ENCODE results near the gene A2M. TPM values are rescaled to one million over a fixed set of nuclear protein-coding genes. Genes with fewer than 3 reads are reported as not detected.

Gene A2M
- total RNA-seq, 2 experiments from 2014 or later, result not detected

DNA sequence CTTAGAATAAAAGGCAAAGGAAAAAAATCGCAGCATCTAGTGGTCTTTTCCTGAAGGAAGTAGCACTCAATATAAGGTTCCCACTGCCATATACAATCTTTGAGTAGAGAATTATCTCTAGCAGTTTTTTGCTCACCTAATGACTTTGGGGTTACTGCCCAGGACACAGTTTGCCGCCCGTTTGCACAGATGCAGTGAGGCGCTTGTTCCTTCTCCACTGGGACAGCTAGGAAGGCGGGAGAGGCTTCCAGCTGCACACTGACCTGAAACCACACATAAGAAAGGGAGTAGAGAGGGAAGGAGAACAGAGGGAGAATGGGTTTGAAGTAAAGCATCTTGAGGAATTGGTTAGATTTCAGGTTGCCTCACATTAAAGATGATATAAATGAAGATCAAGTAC lies 25.5 kb downstream of the A2M start:
- no peaks in the 10 kb centered on the region for H3K9me3 Mint-ChIP-seq
- no peak overlapping the region for H3K27ac Mint-ChIP-seq

DNA sequence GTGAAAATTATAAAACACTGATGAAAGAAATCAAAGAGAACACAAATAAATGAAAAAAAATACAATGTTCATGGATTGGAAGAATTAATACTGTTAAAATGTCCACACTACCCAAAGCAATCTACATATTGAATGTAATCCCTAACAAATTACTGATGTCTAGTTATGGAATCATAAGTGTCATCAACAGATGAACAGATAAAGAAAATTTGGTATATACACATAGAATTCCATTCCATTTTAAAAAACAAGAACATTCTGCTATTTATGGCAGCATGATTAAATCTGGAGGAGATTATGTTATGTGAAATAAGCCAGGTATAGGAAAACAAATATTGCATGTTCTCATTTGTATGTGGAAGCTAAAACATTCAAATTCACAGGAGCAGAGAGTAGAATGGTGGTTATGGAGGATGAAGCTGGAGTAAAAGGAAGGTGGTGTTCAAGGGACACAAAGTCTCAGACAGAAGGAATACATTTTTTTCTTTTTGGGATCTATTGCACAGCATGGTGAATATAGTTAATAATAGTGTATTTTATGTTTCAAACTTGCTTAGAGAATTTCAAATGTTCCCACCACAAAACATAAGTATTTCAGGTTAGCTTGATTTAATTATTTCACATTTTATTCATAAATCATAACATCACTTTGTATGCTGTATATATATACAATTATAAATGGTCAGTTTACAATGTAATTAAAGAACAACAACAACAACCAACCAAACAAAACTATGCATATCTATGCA lies 28.5 kb downstream of the A2M start:
- Mint-ChIP-seq H3K9me3 (peaks cover 9% of the 10 kb centered on the region), H3K36me3 (ENCODE audit: low read depth) (peaks cover under 1% of the 10 kb centered on the region), H3K4me3 (no peak overlapping the region), H3K4me1 (ENCODE audit: low read depth) (no peaks in the 10 kb centered on the region), H3K27ac (no peak overlapping the region), H3K27me3 (ENCODE audit: low read depth) (no peaks in the 10 kb centered on the region)
- CTCF ChIA-PET, result interaction anchor here (0.6 kb wide), 1 partner anchor 350 kb away, joined by 3 read pairs; no protein-coding TSS in a partner anchor
- intact Hi-C loops (cut with micrococcal nuclease), result no loop called here
- DNase-seq, result no peak

More for the DNA sequence above, 25.5 kb downstream of the A2M start:
- CTCF ChIA-PET, result no interaction called here
- intact Hi-C loops (cut with micrococcal nuclease), result no loop called here
- no peaks in the 10 kb centered on the region for H3K36me3 Mint-ChIP-seq (ENCODE audit: low read depth)
- DNase-seq, result no peak
- H3K4me1 Mint-ChIP-seq (ENCODE audit: low read depth), result no peaks in the 10 kb centered on the region
- no peak overlapping the region for H3K4me3 Mint-ChIP-seq
- no peaks in the 10 kb centered on the region for H3K27me3 Mint-ChIP-seq (ENCODE audit: low read depth)

DNA sequence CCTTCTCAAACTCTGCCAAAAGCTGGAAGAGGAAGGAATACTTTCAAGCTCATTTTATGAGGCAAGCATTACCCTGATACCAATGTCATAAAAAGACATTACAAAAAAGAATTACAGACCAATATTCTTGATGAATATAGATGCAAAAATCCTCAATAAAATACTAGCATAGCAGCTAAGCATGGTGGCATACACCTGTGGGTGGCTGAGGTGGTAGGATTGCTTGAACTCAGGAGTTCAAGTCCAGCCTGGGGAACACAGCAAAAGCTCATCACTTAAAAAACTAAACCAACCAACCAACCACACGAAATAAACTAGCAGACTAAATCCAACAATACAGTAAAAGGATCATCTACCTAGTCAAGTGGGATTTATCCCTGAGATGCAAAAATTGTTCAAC lies 29.6 kb downstream of the A2M start:
- no peak overlapping the region for H3K4me3 Mint-ChIP-seq
- H3K36me3 Mint-ChIP-seq (ENCODE audit: low read depth), result peaks cover 2% of the 10 kb centered on the region
- no peaks in the 10 kb centered on the region for H3K4me1 Mint-ChIP-seq (ENCODE audit: low read depth)
- CTCF ChIA-PET, result interaction anchor here (0.7 to 1.4 kb wide), 2 partner anchors 22 to 484 kb away, joined by 3 to 5 read pairs; no protein-coding TSS in a partner anchor
- no peak for DNase-seq
- intact Hi-C loops (cut with micrococcal nuclease), result no loop called here
- H3K27me3 Mint-ChIP-seq (ENCODE audit: low read depth), result no peaks in the 10 kb centered on the region
- H3K9me3 Mint-ChIP-seq, result peaks cover 12% of the 10 kb centered on the region
- no peak overlapping the region for H3K27ac Mint-ChIP-seq

DNA sequence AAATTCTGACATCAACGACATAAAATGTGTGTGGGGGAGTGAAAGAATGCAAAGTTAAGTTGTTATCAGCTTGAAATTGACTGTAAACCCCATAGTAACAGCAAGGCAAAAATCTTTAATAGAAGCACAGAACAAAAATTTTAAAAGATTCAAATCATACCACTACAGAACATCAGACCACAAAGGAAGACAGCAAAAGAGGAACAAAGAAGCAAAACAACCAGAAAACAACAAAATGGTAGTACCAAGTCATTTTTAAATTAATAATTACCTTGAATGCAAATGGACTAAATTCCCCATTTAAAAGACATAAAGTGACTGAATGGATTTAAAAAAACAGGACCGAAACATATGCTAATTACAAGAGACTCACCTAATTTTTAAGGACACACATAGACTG lies 31.3 kb downstream of the A2M start:
- H3K4me1 Mint-ChIP-seq (ENCODE audit: low read depth), result no peaks in the 10 kb centered on the region
- intact Hi-C loops (cut with micrococcal nuclease), result no loop called here
- H3K27me3 Mint-ChIP-seq (ENCODE audit: low read depth), result no peaks in the 10 kb centered on the region
- H3K27ac Mint-ChIP-seq, result no peak overlapping the region
- peaks cover 2% of the 10 kb centered on the region for H3K36me3 Mint-ChIP-seq (ENCODE audit: low read depth)
- H3K4me3 Mint-ChIP-seq, result no peak overlapping the region
- CTCF ChIA-PET, result no interaction called here
- no peak for DNase-seq
- peaks cover 12% of the 10 kb centered on the region for H3K9me3 Mint-ChIP-seq

DNA sequence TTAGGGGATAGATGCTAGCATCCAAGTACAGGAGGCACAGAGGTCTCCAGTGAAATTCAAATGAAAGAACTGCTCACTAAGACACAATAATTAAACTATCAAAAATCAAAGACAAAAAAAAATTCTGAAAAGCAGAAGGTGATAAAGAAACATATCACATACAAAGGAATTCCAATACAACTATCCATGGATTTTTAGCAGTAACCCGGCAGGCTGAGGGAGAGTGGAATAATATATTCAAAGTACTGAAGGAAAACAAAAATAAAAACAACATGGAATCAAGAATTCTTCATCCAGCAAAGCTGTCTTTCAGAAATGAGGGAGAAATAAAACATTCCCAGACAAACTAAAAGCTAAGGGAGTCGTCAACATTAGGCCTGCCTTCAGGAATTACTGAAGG lies 31.9 kb downstream of the A2M start:
- H3K27ac Mint-ChIP-seq, result no peak overlapping the region
- no peaks in the 10 kb centered on the region for H3K27me3 Mint-ChIP-seq (ENCODE audit: low read depth)
- no peak for DNase-seq
- no peak overlapping the region for H3K4me3 Mint-ChIP-seq
- H3K4me1 Mint-ChIP-seq (ENCODE audit: low read depth), result no peaks in the 10 kb centered on the region
- peaks cover 2% of the 10 kb centered on the region for H3K36me3 Mint-ChIP-seq (ENCODE audit: low read depth)
- CTCF ChIA-PET, result interaction anchor here (0.7 kb wide), 1 partner anchor 434 kb away, joined by 4 read pairs; no protein-coding TSS in a partner anchor
- peaks cover 12% of the 10 kb centered on the region for H3K9me3 Mint-ChIP-seq
- intact Hi-C loops (cut with micrococcal nuclease), result no loop called here

DNA sequence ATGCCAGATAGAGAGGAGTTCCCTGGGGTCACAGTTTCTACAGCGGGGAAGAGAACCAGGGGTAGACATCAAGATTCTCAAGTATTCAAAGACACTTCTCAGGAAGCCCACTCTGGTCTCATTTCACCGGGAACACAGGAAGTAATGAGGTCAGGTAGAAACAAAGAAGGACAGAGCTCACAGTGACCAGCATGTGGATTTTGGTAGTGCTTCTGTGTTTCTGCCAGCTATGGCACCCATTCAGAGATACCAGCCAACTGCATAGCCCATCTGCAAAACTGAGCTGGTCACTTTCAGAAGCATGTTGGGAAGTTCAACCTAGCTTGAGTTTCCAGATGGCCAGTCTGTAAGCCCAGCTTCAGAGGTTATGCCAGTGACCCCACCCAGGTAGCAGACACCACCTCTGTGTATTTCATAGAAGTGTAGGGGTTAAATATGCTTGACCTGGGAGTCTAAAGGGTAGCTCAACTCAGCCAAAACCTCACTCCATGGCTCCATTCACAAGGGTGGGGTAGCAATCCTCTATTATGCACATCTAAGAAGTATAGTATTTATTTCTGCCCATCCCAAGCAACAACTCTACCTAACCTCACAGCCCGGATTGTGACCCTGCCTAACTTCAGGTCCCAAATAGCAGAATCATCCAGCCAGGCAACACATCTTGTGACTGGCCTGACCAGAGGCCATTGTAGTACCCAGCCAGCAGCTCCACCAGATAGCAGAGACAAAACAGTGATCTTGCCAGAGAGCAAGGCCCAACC lies 33.9 kb downstream of the A2M start:
- intact Hi-C loops (cut with micrococcal nuclease), result no loop called here
- CTCF ChIA-PET, result interaction anchor here (1.1 kb wide), 1 partner anchor 148 kb away, joined by 3 read pairs; no protein-coding TSS in a partner anchor

DNA sequence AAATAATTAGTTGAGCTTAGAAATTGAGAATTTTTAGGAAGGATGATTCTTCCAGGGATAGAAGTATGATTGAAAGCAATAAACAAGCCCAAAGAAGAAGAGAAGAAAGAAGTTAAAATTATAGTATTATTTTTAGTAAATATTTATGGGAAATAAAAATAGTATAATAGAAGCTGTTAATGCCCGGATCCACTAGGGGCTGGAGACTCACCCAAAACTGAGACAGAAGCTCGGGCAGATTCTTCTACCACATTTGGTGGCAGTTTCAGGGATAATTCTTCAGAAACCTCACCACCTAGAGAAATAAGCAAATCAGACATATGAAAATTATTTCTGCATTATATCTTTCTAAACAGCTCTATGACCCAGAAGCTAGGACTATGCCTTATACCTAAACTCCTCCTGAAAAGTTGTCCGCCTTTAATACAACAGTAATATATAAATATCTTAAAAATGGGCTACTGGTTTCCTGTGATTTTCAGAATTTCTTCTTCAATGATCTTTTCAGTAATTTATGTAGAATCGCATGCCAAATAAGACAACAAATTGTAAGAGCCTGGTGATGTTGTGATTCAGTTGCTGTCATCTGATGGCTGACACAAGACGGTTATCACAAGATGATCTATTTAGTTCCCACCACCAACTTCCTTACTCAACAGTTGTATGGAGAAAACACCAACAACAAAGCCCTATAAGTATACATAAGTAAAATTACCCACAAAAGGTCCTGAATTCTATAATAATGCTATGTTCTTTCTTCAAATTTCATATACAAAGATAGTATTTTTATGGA lies 35.6 kb downstream of the A2M start:
- Mint-ChIP-seq H3K27me3 (ENCODE audit: low read depth) (no peaks in the 10 kb centered on the region), H3K27ac (no peak overlapping the region), H3K4me3 (no peak overlapping the region), H3K4me1 (ENCODE audit: low read depth) (no peaks in the 10 kb centered on the region), H3K9me3 (peaks cover 12% of the 10 kb centered on the region), H3K36me3 (ENCODE audit: low read depth) (peaks cover 5% of the 10 kb centered on the region)
- DNase-seq, result no peak
- CTCF ChIA-PET, result interaction anchor here (0.6 to 0.8 kb wide), 4 partner anchors 22 to 173 kb away, joined by 3 read pairs; no protein-coding TSS in a partner anchor
- intact Hi-C loops (cut with micrococcal nuclease), result no loop called here

More for the DNA sequence above, 33.9 kb downstream of the A2M start:
- Mint-ChIP-seq H3K36me3 (ENCODE audit: low read depth) (peaks cover 5% of the 10 kb centered on the region), H3K4me1 (ENCODE audit: low read depth) (no peaks in the 10 kb centered on the region), H3K9me3 (peaks cover 12% of the 10 kb centered on the region), H3K4me3 (no peak overlapping the region), H3K27me3 (ENCODE audit: low read depth) (no peaks in the 10 kb centered on the region), H3K27ac (no peak overlapping the region)
- no peak for DNase-seq

DNA sequence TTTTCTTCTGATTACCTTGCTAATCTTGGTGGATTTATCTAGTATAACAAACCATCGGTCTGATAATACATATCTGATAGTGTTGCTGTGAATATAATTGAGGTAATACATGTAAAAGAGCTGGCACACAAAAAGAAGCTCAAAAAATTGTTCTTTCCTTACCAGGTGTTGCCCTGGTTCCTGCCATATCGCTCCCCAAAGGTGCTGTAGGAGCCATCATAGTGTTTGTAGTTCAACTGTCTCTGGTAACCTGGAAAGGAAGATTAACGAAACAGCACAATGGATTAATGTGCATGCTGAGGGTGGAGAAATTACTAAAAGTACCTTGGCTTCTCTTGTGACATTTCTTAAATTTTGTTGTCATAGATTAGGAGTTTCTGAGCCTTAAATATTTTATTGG lies 36.6 kb downstream of the A2M start:
- CTCF ChIA-PET, result interaction anchor here (0.6 to 0.8 kb wide), 4 partner anchors 29 to 184 kb away, joined by 3 read pairs; no protein-coding TSS in a partner anchor
- Mint-ChIP-seq H3K27ac (no peak overlapping the region), H3K36me3 (ENCODE audit: low read depth) (peaks cover 5% of the 10 kb centered on the region), H3K4me3 (no peak overlapping the region), H3K27me3 (ENCODE audit: low read depth) (no peaks in the 10 kb centered on the region), H3K4me1 (ENCODE audit: low read depth) (no peaks in the 10 kb centered on the region), H3K9me3 (peaks cover 10% of the 10 kb centered on the region)
- DNase-seq, result no peak
- intact Hi-C loops (cut with micrococcal nuclease), result no loop called here

DNA sequence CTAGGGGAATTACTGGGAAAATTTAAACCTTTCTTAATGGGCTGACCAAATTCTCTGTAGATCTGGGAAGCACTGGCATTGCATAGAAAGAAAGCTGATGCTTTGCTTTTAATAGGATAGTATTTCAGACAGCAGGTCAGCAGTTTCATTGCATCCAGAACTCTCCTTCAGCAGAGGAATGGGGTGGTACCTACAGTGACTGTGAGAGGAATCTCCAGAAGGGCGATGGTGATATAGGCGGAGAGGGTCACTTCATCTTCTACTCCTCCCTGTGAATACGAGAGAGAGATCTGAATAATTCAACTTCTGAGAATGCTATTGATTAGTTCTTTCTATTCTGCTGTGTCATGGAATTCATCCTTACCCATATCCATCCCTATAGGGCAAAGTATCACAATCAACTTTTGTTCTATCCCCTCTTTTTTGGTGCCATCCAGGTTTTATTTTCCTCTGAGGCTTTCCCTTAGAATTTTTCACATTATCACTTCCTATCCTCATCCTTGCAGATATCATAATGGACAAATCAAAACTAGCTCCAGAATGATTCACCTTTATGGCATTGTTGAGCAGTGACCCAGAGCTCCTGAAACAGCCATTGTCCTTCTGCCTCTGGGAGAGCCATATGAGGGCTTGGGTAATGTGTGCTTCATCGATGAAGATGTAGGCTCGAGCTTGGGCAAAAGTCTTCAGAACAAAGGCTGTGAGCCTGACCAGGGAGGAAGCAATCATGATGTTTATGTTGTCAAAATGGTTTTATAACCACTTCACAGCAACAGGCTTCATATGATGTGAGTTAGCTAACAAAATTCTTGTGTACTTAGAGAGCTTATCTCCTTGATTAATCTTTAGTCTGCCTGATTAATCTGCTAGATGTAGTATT lies 38.3 kb downstream of the A2M start:
- no peaks in the 10 kb centered on the region for H3K4me1 Mint-ChIP-seq (ENCODE audit: low read depth)
- H3K4me3 Mint-ChIP-seq, result no peak overlapping the region
- H3K9me3 Mint-ChIP-seq, result peaks cover 4% of the 10 kb centered on the region
- H3K36me3 Mint-ChIP-seq (ENCODE audit: low read depth), result peaks cover 5% of the 10 kb centered on the region
- intact Hi-C loops (cut with micrococcal nuclease), result no loop called here
- H3K27me3 Mint-ChIP-seq (ENCODE audit: low read depth), result no peaks in the 10 kb centered on the region
- no peak for DNase-seq
- CTCF ChIA-PET, result interaction anchor here (0.7 to 1.1 kb wide), 2 partner anchors 13 to 18 kb away, joined by 3 to 5 read pairs; no protein-coding TSS in a partner anchor
- H3K27ac Mint-ChIP-seq, result no peak overlapping the region

DNA sequence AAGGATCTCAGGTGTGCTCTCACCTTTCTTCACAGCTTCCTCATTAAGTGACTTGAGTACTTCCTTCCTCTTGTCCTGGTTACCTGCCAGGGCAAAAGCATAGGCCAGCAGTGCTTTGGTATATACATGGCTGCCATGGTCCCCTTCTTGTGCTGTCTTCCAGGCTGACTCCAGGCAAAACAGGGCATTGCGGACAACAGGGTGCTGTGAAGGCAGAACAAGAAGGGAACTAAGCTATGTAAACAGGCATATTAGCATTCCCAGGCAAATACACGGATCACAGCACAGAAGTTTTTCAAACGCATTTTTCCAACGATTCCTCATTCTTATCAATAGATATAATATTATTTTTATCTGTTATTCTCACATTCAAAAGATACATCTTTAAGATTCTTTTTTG lies 39.0 kb downstream of the A2M start:
- CTCF ChIA-PET, result no interaction called here
- Mint-ChIP-seq H3K27me3 (ENCODE audit: low read depth) (no peaks in the 10 kb centered on the region), H3K27ac (no peak overlapping the region), H3K4me3 (no peak overlapping the region), H3K4me1 (ENCODE audit: low read depth) (no peaks in the 10 kb centered on the region), H3K36me3 (ENCODE audit: low read depth) (peaks cover 3% of the 10 kb centered on the region), H3K9me3 (no peaks in the 10 kb centered on the region)
- intact Hi-C loops (cut with micrococcal nuclease), result no loop called here
- DNase-seq, result no peak

DNA sequence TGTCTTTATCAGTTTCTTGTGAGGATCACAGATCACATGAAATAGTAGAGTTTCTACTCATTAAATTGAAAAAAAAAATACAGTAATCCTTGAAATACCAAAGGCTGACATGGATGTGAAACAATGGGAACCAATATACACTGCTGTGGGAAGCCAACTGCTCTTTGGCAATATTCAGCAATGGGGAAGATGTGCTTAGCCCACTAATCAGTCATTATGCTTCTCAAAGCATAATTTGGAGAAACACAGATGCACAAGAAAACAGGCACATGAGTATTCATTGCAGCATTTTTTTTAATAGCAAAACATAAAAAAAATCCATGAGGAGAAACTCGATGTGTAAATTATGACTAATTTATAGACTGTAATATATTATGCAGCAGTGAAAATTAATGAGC lies 40.6 kb downstream of the A2M start:
- no peak overlapping the region for H3K4me3 Mint-ChIP-seq
- peaks cover 3% of the 10 kb centered on the region for H3K36me3 Mint-ChIP-seq (ENCODE audit: low read depth)
- H3K4me1 Mint-ChIP-seq (ENCODE audit: low read depth), result no peaks in the 10 kb centered on the region
- intact Hi-C loops (cut with micrococcal nuclease), result no loop called here
- no peak for DNase-seq
- no peak overlapping the region for H3K27ac Mint-ChIP-seq
- no peaks in the 10 kb centered on the region for H3K9me3 Mint-ChIP-seq
- CTCF ChIA-PET, result interaction anchor here (1.0 to 2.0 kb wide), 2 partner anchors 9 to 25 kb away, joined by 3 to 6 read pairs; no protein-coding TSS in a partner anchor
- no peaks in the 10 kb centered on the region for H3K27me3 Mint-ChIP-seq (ENCODE audit: low read depth)

All from activated naive CD4-positive, alpha-beta T cell treated with anti-CD3 and anti-CD28 coated beads for 36 hours (primary cell).